Esophagus muscularis mucosa (tissue), 4 donors: Measurements from ENCODE around the gene XYLT1. TPM values are rescaled to one million over a fixed set of nuclear protein-coding genes. Genes with fewer than 3 reads are reported as not detected.
"Not testable (repeated sequence)": the region's sequence is repeated elsewhere in the genome, so short reads cannot be mapped to it uniquely, and the experiment has no call there.

Source experiments
- DNase-seq: peaks from one replicate; pipeline ENCODE4 v3.0.0-alpha.2; 2017; ENCODE audit errors: extremely low spot score
- H3K27ac ChIP-seq, 4 donors: fragments of 200-600 bp; sonication (generic); replicated peaks in 1 of 4; 1 replicate in 3 of 4; 2 replicates in 1 of 4; pipeline ENCODE4 v1.5.1; 2016 to 2019; ENCODE audit warnings: mild to moderate bottlenecking in 1 of 4
- H3K27me3 ChIP-seq, 4 donors: fragments of 200-600 bp; sonication (generic); one replicate each; pipeline versions ENCODE4 v1.5.1 to v1.6.0; 2016 to 2019
- H3K36me3 ChIP-seq, 4 donors: fragments of 200-600 bp; sonication (generic); one replicate each; pipeline ENCODE4 v1.5.1; 2016 to 2019
- H3K4me1 ChIP-seq, 4 donors: fragments of 200-600 bp; sonication (generic); one replicate each; pipeline ENCODE4 v1.5.1; 2016 to 2019
- H3K4me3 ChIP-seq, 4 donors: fragments of 200-600 bp; sonication (generic); 1 replicate in 2 of 4; 2 replicates in 2 of 4; pipeline ENCODE4 v1.5.1; 2016 to 2019; ENCODE audit warnings: mild to moderate bottlenecking in 4 of 4, moderate library complexity in 1 of 4
- H3K9me3 ChIP-seq, 4 donors: fragments of 200-600 bp; sonication (generic); 1 replicate in 3 of 4; 2 replicates in 1 of 4; pipeline ENCODE4 v1.5.1; 2016 to 2019
- CTCF ChIP-seq, 3 experiments: fragments of 200-600 bp in 2 of 3; fragments of 450-650 bp in 1 of 3; sonication (generic) in 2 of 3; IDR thresholded peaks; one replicate each; pipeline ENCODE4 v1.5.1; 2017 to 2019; ENCODE audit warnings: antibody characterized with exemption in 3 of 3, mild to moderate bottlenecking in 2 of 3, moderate library complexity in 1 of 3
- EP300 ChIP-seq: sonication (generic); formaldehyde crosslinking; IDR thresholded peaks from one replicate; pipeline ENCODE4 v1.6.1; 2017; ENCODE audit warnings: antibody characterized with exemption
- POLR2A ChIP-seq: fragments of 450-650 bp; IDR thresholded peaks from one replicate; pipeline ENCODE4 v1.6.1; 2017; ENCODE audit warnings: antibody characterized with exemption, moderate library complexity, mild to moderate bottlenecking, low read depth
- POLR2AphosphoS5 ChIP-seq, 2 donors: sonication (generic); formaldehyde crosslinking; IDR thresholded peaks; one replicate each; pipeline ENCODE4 v1.6.1; 2017; ENCODE audit warnings: antibody characterized with exemption in 2 of 2
- WGBS: methylation state at CpG from one replicate; pipeline ENCODE4 v1.1.5; 2018; 5-methylcytosine and 5-hydroxymethylcytosine counted together
- intact Hi-C: fragments of 100-400 bp; cut with DNase I; formaldehyde crosslinking; loops from one replicate; pipeline ENCODE4 v1.15.1; 2023
- total RNA-seq, 4 donors: library from RNA; depleted of rRNA; stranded (reverse); fragments of >200 nt; gene quantifications; one replicate each; pipeline versions ENCODE4 v1.1.0 to v1.2.1, GENCODE V29; 2016

XYLT1 gene
- total RNA-seq, 4 donors from 2014 or later, result 25.2 to 57.1 (median 33.5) TPM

DNA sequence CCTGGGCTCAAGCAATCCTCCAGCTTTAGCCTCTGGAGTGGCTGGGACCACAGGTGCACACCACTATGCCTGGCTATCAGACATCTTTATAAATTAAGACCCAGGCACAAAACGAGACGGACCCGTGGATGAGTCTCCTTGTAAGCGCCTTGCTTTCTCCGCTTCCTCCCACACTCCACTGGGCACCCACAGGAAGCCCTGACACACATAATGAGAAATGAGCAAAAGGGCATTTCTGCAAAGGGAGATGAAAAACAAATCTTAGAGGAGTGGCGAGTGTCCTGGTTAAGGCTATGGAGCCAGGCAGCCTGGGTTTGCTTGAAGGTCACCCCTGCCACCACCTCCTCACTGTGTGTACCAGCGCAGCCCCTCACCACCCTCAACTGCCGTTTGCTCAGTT, 56.3 kb downstream of the XYLT1 start:
- WGBS, result 71% methylated on average over 8 of the region's 8 CpGs
- intact Hi-C loops, result no loop called here
- peaks cover 9 to 79% (median 63%) of the 10 kb centered on the region in 4 donors for H3K4me1 ChIP-seq
- H3K36me3 ChIP-seq, result no peaks in the 10 kb centered on the region
- no peaks in the 10 kb centered on the region for H3K27me3 ChIP-seq
- H3K4me3 ChIP-seq, result no peak overlapping the region
- TF ChIP-seq POLR2A (no peak), EP300 (no peak), POLR2AphosphoS5 (IDR thresholded peaks at IDR 0.05) (no peak), CTCF (IDR thresholded peaks at IDR 0.05) (no peak)
- H3K9me3 ChIP-seq, result no peaks in the 10 kb centered on the region
- H3K27ac ChIP-seq, result peak overlapping the region; percentile 19 to 95 (median 84)
- DNase-seq, result no peak

- Histone ChIP-seq H3K4me1 (peaks cover 9 to 88% (median 71%) of the 10 kb centered on the region in 4 donors), H3K36me3 (no peaks in the 10 kb centered on the region), H3K27ac (peak overlapping the region; percentile 68 to 95 (median 84)), H3K27me3 (no peaks in the 10 kb centered on the region), H3K9me3 (no peaks in the 10 kb centered on the region), H3K4me3 (no peak overlapping the region)
- intact Hi-C loops, result no loop called here
- DNase-seq, result no peak
- 98% methylated on average over 4 of the region's 4 CpGs for WGBS
- TF ChIP-seq CTCF (IDR thresholded peaks at IDR 0.05) (no peak), POLR2AphosphoS5 (IDR thresholded peaks at IDR 0.05) (no peak), POLR2A (no peak), EP300 (no peak)
Measured at GRCh38 chr16:17413508-17413907, 57.3 kb downstream of the XYLT1 start.

GRCh38 chr16:17412791-17413190, 58.0 kb downstream of the XYLT1 start:
- peak overlapping the region; percentile 68 to 95 (median 84) for H3K27ac ChIP-seq
- H3K4me3 ChIP-seq, result no peak overlapping the region
- H3K27me3 ChIP-seq, result no peaks in the 10 kb centered on the region
- no peaks in the 10 kb centered on the region for H3K9me3 ChIP-seq
- no peak for DNase-seq
- TF ChIP-seq CTCF (IDR thresholded peaks at IDR 0.05) (no peak), EP300 (no peak), POLR2A (no peak), POLR2AphosphoS5 (IDR thresholded peaks at IDR 0.05) (no peak)
- 61% methylated on average over 5 of the region's 5 CpGs for WGBS
- H3K36me3 ChIP-seq, result no peaks in the 10 kb centered on the region
- peaks cover 9 to 93% (median 74%) of the 10 kb centered on the region in 4 donors for H3K4me1 ChIP-seq
- intact Hi-C loops, result no loop called here

GRCh38 chr16:17412221-17412620, 58.5 kb downstream of the XYLT1 start:
- H3K27ac ChIP-seq, result peak overlapping the region; percentile 68 to 95 (median 84)
- H3K36me3 ChIP-seq, result no peaks in the 10 kb centered on the region
- no peak overlapping the region for H3K4me3 ChIP-seq
- no peaks in the 10 kb centered on the region for H3K9me3 ChIP-seq
- no peak for TF ChIP-seq EP300
- TF ChIP-seq POLR2AphosphoS5 (IDR thresholded peaks at IDR 0.05), result no peak
- TF ChIP-seq CTCF (IDR thresholded peaks at IDR 0.05), result no peak
- no peak for TF ChIP-seq POLR2A
- H3K27me3 ChIP-seq, result no peaks in the 10 kb centered on the region
- WGBS, result 39% methylated on average over 6 of the region's 7 CpGs
- intact Hi-C loops, result no loop called here
- DNase-seq, result no peak
- H3K4me1 ChIP-seq, result peaks cover 9 to 93% (median 73%) of the 10 kb centered on the region in 4 donors

DNA sequence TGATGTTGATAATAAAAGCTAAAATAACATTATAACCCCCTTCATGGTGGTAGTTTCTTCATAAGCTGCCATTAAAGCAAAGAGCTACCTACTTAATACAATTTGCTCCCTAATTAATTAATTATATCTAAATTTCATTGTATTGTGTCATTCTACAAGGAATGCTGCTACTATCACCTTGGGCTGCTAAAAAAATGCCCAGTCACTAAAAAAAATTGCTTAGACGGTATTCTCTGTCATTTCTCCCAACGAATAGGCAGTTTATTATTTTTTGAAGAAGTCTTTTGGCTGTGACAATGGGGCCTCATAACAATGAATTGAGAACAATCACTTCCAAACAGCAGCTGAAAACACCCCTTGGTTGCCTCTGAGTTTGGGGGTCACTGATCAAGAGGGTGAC, 59.5 kb downstream of the XYLT1 start:
- DNase-seq, result no peak
- no peak overlapping the region for H3K4me3 ChIP-seq
- H3K36me3 ChIP-seq, result no peaks in the 10 kb centered on the region
- TF ChIP-seq CTCF (IDR thresholded peaks at IDR 0.05) (no peak), POLR2A (no peak), POLR2AphosphoS5 (IDR thresholded peaks at IDR 0.05) (no peak), EP300 (no peak)
- 79% methylated on average over 2 of the region's 2 CpGs for WGBS
- no peaks in the 10 kb centered on the region for H3K27me3 ChIP-seq
- H3K9me3 ChIP-seq, result no peaks in the 10 kb centered on the region
- H3K27ac ChIP-seq, result peak overlapping the region; percentile 68 to 95 (median 84)
- H3K4me1 ChIP-seq, result peaks cover 4 to 93% (median 73%) of the 10 kb centered on the region in 4 donors
- intact Hi-C loops, result no loop called here

DNA sequence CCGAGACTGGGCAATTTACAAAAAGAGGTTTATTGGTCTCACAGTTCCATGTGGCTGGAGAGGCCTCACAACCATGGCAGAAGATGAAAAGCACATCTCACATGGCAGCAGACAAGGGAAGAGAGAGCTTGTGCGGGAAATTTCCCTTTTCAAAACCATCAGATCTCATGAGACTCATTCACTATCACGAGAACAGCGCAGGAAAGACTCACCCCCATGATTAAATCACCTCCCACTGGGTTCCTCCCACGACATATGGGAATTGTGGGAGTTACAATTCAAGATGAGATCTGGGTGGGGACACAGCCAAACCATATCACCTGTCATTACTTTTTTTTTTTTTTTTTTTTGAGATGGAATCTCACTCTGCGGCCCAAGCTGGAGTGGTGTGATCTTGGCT, 60.4 kb downstream of the XYLT1 start:
- H3K36me3 ChIP-seq, H3K9me3 ChIP-seq, DNase-seq, intact Hi-C loops, H3K4me3 ChIP-seq, H3K27me3 ChIP-seq: not testable (repeated sequence)
- Histone ChIP-seq H3K4me1 (peaks cover 5 to 93% (median 73%) of the 10 kb centered on the region in 4 donors), H3K27ac (peak overlapping the region in 3 of 4 donors; percentile 30 to 95 (median 89))
- WGBS, result 92% methylated on average over 6 of the region's 6 CpGs
